DMS114 treated with DMSO at 0.1 percent for 48 hours (cell line): ENCODE data around the gene MCCD1.

Experiments
- DNase-seq: peaks from one replicate; lab custom pipeline; 2025; ENCODE audit not compliant: unreplicated experiment; lab: John Stamatoyannopoulos, UW

Gene MCCD1

DNA sequence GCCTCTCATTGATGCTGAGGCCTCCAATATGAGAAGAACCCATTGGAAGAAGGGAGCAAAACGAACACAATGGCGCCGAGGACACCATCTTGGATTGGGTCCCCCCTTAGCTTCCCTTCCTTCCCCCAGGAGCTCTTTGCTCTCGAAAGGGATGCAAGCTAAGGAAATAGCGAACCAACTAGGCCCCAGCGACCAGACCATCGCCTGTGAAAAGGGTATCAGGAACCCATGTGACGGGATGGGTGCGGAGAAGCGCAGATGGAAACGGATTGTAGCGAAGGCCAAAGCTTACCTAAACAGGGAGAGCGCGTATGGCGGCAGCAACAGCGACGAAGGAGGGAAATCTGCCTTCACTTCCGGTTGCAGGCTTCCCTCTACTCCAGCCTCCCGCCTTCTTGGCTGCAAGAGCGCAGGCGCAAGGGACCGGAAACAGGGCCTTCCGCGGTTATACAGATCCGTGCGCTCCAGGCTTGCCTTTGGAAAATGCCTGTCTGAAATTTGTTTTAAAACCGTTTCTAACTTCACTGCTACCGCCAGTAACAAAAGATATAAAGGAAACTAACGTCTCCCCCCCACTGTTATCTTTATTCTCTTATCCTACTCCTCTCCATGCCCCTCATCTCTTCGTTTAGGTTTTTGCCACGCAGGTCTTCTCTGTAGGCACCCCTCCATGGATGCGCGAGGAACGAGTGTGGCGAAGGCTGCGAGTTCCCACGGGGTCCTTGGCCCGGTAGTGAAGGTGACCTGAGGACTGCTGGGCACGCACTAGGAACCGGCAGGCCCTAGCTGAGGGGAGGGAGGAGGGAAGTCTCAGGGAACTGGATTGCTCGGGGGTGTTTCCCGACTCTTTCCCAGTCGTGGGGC is 13.1 kb downstream of the MCCD1 start, which contains the start of gene DDX39B:
Gene DDX39B, minus strand, starts transcription at position 346 of the 864 bp plus-strand sequence. CDS start 1,471 bp downstream, outside the sequence.
- peak; percentile 98 for DNase-seq

DNA sequence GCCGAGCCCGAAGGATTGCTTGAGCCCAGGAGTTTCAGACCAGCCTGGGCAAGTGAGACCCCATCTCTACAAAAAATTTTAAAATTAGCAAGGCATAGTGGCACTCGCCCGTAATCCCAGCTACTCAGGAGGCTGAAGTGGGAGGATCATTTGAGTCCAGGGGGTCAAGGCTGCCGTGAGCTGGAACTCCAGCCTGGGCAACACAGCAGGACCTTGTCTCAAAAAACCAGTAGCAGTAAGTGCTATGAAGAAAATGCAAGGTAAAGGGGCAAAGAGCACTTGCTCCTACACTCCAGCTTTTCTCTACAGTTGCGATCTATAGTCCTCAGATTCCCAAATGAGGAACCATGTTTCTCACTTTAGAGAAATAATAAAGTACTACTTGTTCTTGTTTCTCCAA is 14.9 kb downstream of the MCCD1 start:
- no peak for DNase-seq

DNA sequence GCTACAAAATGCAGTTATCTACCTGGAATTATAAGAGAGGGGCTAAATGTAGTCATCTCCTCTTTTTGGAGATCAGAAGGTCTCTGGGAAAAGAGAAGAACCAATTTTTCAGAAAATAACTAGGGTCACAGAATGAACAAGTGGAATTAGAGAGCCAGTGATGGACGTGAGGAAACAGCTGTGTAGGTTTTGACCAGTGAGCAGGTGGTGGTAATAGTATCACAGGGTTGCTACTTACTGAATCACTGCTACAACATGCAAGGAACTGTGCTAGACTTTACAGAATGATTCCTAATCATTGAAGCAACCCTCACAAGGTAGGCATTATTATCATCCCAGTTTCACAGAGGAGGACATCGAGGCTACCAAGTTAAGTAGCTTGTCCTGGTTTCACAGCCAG is 15.9 kb downstream of the MCCD1 start:
- DNase-seq: no peak

DNA sequence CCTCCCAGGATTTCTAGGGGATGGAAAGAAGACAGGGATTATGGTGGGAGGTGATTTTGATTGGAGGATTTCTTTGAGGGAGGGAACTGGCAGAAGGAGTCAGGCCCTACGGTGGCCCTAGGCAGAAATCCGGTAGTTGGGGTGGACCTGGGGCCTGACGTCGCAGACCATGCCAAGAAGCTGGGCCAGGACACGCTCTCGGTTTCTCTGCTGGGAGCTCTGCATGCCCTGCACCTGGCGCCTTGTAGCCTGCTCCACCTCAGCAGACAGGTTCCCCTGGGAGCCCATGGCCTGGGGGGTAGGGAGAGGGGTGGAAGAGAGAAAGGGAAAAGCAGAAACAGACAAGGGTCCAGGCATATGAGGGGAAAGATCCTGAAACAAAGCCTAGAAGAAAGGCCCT is 16.5 kb downstream of the MCCD1 start:
- no peak for DNase-seq

DNA sequence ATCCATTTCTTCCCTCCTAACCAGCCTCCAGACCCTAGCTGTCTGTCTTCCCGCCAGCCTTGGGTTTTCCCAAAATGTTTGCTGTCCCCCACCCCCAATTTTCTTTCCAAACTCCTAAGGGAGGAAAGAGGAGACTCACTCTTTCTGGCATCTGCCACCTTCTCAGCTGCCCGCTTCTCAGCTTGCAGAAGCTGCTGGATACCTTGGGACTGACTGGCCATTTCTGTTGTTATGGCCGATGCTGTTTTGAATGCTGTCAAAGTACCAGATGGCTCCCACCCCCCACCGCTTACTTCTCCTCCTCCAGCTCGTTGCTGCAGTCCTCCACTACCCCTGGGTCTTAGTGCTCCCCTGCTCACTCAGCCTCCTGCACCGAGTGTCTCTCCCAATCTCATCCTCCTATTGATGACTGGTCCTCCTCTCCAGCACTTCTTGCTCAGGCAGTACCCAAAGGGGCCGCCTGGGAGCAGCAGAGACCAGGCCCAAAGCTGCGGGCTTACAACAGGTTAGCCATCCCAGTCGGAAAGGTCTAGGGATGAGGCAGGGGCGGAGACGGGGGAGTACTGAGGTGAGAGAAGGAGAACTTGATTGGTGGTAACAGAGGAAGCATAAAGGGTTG is 17.7 kb downstream of the MCCD1 start, which contains the start of gene ATP6V1G2:
Gene ATP6V1G2, minus strand, starts transcription at position 270 of the 619 bp plus-strand sequence. Its CDS starts 49 bp downstream, at position 221.
- DNase-seq: peak; percentile 91

DNA sequence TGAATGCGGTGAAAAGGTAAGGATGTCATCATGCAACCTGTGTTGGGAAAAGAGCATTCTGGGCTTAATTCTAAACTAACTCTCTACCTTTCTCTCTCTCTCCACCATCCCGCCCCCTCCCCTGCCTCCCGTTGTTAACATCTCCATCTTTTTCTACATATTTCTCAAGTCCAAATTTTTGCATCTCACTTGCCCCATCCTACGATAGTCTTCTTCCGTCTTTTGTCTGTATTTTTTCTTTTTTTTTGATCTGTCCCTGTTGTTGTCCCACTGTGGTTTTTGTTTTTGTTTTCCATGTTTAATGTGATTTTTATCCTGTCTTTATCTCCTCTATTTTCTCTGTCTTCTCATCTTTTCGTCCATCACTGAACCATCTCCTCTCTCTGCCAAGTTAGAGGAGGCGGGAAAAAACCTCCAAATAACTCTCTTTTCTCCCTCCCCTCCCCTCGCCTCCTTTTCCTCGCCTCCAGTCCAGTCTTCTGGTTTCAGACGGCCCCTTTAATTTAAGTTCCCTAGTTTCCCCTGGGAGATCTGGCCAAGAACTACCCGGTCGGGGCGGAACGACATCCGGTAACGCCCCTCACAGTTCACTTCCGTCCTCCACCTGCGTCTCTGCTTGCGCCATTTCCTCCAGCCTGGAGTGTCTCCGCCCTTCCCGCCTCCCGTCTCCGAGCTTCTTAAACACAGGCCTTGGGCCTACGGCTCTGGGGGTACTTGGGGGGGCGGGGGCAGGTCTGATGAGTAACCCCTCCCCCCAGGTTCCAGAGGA is 18.4 kb downstream of the MCCD1 start, which contains the start of gene NFKBIL1:
Gene NFKBIL1, plus strand, starts transcription at position 651 of the 769 bp plus-strand sequence. Its CDS starts 87 bp downstream, at position 738.
- peak; percentile 99 for DNase-seq

DNA sequence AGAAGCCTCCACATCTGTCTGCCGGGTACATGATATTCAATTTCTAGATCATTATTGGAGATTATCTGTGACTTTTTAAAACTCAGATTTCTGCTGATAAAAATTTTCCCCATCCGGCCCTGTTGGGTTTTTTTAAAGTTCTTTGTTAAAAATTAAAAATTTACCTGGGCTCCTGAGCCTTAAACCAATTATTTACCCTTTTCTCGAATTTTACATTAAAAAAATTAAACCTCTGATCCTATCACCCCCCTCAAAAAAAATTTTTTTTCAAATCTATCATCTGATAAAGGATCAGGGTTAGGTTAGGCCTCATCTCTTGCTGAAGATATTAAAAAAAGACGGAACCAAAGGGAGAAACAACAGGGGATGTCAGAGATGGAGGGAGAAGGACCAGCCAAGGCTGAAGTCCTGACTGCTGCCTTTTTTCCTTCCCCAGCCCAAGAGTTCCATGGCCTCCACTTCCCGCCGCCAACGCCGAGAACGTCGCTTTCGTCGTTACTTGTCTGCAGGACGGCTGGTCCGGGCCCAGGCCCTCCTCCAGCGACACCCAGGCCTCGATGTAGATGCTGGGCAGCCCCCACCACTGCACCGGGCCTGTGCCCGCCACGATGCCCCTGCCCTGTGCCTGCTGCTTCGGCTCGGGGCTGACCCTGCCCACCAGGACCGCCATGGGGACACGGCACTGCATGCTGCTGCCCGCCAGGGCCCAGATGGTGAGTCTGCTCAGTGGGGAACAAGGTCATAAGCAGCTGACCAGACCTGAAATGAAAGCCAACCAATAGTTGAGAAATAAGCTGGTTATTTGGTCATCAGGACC is 19.2 kb downstream of the MCCD1 start:
- DNase-seq: no peak

DNA sequence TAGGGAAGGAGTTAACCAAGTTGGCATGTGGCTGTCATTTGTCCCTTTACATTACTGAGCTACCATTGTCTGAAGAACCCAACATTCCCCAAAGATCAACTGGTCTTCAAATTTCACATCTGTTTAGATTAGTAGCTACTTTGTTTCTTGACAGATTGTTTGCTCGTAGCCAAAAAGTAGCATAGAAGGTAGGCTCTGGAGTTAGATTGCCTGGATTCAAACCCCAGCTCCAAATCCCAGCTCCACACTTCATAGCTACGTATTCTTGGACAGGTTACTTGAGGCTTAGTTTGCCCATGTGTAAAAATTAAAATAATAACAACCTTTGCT is 19.7 kb downstream of the MCCD1 start:
- no peak for DNase-seq

DNA sequence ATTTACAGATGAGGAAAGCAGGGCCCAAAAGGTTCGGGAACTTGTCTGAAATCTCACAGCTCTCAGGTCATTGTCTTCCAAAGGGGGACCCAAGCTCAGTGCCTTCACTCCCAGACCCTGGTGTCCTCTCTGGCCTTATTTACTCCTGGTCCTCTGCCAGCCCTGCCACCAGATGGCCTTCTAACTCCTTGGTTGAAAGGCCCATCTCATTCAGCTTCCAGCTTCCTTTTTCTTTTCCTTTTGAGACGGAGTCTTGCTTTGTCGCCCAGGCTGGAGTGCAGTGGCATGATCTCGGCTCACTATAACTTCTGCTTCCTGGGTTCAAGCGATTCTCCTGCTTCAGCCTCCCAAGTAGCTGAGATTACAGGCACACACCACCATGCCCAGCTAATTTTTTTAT is 22.6 kb downstream of the MCCD1 start:
- DNase-seq: peak; percentile 62

DNA sequence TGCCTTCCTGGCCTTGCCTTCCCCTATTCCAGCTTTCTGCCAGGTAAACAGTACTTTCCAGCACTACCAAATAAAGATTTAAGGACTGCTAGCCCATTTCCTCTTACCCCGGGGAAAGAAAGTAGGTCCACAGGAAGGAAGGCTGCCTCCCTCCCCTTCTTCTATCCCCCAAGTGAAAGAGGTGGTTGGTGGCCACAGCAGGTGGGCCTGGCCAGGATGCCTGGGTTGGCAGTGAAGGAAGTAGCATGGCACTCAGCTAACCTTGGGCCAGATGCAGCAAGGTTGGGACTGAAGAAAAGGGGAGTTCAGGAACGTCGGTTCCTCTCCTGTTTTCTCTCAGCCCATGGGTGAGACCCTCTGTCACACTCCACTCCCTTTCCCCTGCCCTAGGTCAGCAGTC is 27.5 kb downstream of the MCCD1 start:
- DNase-seq: no peak

DNA sequence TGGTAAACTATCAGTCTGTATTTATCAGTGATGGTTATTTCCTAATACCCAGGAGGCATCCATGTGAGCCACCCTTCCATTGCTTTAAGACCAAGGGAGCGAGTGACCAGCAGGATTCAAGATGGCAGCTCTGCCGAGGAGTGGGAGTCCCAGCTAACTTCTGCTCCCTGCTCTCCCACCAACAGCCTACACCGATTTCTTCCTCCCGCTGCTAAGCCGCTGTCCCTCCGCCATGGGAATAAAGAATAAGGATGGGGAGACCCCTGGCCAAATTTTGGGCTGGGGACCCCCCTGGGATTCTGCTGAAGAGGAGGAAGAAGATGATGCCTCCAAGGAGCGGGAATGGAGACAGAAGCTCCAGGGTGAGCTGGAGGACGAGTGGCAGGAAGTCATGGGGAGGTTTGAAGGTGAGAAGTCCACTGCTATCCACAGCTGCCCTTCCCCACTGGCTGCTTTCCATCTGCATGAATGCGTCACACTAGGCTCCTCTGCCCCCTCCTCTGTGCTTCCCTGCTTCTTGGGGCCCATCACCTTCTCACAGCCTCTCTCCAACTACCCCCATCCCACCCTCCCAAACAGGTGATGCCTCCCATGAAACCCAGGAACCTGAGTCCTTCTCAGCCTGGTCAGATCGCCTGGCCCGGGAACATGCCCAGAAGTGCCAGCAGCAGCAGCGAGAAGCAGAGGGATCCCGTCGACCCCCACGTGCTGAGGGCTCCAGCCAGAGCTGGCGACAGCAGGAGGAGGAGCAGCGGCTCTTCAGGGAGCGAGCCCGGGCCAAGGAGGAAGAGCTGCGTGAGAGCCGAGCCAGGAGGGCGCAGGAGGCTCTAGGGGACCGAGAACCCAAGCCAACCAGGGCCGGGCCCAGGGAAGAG is 28.9 kb downstream of the MCCD1 start:
- no peak for DNase-seq

DNA sequence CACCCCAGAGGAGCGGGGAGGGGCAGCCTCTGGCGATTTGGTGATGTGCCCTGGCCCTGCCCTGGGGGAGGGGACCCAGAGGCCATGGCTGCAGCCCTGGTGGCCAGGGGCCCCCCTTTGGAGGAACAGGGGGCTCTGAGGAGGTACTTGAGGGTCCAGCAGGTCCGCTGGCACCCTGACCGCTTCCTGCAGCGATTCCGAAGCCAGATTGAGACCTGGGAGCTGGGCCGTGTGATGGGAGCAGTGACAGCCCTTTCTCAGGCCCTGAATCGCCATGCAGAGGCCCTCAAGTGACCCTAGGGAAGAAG is 29.5 kb downstream of the MCCD1 start:
- no peak for DNase-seq

DNA sequence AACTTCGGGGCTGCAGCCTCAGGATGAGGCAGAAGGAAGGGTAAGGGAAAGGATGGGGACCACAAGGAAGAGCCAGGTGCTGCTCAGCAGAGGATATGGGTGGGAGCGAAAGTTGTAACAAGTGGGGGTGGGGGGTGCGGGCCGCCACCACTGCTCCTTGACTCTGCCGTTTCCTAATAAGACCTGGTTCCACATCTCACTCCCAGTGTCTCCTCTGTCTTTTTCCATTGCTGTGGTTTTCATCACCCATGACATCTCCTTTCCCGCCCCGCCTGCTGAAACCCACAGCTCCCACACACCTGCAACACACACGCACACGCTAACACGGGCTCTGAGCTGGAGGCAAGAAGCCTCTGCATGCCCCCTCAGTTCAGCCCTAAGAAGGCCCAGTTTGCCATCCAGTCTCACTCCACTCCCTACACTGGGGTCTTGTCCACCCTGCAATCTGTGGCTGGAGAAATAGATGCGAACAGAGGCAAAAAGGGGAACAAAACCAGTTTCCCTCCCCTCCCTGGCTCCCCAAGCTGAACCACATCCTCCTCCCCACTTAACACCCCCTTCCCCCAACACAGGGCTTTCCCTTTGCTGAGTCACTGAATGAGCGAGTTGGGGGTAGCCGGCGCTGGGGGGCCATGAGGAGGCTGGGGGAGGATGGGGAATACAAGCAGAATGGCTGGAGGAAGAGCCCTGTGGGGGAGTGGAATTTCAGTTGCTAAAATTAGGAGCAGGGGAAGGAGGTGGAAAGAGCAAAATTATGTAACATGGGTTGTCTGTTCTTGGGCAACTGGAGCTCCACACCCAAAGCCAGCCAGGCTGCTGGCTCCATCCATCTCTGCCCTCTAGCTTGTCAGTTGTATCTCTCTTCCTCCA is 30.1 kb downstream of the MCCD1 start:
- DNase-seq: no peak

DNA sequence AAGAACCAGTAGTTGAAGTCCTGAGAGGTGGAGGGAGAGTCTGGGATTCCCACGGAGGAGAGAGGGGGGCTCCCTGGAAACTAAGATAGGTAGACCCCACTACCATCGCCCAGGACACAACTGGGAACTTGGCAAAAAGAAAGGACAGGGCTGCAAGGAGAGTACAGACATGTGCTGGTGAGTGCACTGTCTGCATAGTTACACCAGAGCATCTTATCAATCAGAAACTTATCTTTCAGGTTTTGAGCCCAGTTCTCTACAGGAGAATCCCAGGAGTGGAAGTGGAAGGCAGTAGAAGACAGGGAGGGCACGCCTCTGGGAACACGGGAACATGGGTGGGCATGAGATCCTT is 30.8 kb downstream of the MCCD1 start:
- DNase-seq: no peak

DNA sequence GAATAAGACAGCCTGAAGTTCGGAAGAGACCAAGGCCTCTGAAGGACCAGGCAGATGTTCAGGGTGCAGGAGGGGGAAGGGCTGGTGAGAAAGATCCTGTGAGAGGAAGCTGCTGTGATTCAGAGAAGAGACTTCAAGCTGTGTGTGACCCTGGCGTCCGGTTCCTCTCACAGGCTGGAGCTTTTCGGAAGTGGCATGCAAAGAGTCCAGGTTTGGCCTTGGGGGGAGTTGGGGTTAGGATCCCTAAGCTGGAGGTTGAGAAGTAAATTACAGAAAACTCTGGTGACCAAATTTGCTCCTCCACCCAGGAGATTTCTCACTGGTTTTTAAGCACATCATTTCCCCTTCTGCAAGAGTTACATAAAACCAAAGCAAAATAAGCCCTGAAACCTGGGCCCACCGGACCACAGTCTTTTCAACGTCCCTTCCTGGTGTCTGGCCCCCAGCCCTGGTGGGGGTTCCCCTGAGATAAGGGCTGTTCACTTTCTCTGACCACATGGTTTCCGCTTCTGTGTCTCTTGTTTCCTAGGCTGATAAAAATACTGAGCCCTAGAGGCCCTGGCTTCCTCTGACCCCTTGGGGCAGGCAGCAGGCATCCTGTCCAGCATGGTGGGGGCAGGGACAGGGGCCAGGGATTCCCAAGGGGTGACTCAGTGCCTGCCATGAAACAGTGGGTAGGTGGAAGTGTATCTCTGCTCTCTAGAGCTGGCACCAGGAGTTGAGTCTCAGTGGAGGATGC is 31.4 kb downstream of the MCCD1 start:
- no peak for DNase-seq

DNA sequence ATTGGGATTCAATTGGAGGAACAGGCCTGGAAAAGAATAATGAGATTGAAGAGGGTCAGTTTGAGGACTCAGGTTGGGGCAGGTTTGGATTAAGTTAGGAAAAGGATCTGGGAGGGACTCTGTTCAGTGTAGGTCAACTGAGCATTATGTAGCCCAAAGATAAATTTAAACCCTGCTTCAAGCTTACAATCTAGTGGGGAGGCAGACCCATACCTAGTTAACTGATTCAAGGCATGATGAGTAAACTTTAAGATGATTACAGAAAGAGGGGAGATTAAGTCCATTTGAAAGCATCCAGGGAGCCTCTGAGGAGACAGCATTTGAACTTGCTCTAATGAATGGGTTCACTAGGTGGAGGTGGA is 31.9 kb downstream of the MCCD1 start:
- no peak for DNase-seq

DNA sequence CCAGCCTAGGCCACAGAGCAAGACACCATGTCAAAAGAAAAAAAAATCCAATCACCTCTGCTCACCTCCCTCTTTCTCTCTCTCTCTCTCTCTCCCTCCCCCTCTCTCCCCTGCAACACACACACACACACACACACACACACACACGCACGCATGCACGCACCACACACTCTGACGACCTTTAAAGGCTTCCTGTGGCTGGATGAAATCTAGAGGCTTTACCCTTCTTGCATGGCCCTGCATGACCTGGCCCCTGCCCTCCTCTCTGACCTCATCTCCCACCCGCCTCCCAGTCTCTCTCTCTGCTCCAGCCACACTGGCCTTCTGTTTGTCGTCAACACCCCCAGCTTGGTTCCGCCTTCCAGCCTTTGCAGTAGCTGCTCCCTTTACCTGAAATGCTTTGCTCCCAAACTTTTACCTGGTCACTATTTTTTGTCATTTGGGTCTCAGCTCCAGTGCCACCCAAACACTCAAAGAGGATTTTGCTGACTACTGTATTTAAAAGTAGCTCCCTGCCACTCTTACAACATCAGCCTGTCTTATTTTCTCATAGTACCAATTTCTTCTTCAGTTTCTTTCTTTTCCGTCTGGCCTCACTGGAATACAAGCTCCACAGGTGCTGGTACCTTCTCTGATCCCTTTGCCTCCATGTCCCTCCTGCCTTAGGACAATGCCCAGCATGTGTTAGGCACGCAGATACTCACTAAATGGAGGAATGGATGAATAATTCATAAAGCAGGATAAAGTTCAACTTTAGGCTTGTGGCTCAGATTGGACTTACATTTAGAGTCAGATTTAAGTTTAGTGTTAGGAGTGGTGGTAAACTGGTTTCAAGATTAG is 39.0 kb downstream of the MCCD1 start:
- no peak for DNase-seq

DNA sequence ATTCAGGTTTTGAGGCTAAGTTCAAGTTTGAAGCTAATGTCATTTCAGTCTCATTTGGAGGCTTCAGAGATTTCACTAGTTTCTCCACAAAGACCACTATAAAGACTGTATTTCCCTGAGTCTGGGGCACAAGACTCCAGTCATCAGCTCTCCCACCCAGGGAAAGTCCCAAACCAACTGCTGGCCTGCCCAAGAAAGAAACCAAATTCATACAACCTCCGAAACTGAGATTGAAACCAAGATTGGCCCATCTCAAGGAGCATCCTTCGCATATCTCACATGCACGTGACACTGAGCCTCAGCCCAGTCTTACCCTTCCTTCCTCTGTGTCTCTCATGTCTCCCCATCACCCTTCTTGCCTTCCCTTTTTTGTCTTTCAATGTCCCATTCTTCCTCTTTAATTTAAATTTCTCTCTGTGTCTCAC is 39.8 kb downstream of the MCCD1 start:
- DNase-seq: no peak
